Measurements from ENCODE around the gene PIP5K1B. TPM values are rescaled to one million over a fixed set of nuclear protein-coding genes. Genes with fewer than 3 reads are reported as not detected.

The PIP5K1B gene
- total RNA-seq, 1 experiment from 2014 or later: 2.5 TPM

GRCh38 chr9:68974901-68975300, 269.9 kb downstream of the PIP5K1B start:
- Histone ChIP-seq H2BK120ac (ENCODE audit: low read depth, low read length, poor library complexity, severe bottlenecking) (no peak overlapping the region), H2AFZ (ENCODE audit: low read length) (no peak overlapping the region), H2BK12ac (ENCODE audit: insufficient read length, low read depth, low read length) (no peak overlapping the region), H3K4me1 (ENCODE audit: insufficient read depth, low read length) (peaks cover 5% of the 10 kb centered on the region; the same call in 1 of the 2 replicates), H2BK5ac (ENCODE audit: insufficient read length, low read length) (no peak overlapping the region), H2BK20ac (ENCODE audit: low read depth, low read length, poor library complexity, severe bottlenecking) (no peak overlapping the region), H3K56ac (ENCODE audit: insufficient read length, low read depth, low read length) (no peak overlapping the region), H3K79me2 (ENCODE audit: insufficient read depth, low read length) (no peaks in the 10 kb centered on the region), H2AK5ac (ENCODE audit: insufficient read length, low read length) (no peak overlapping the region), H3K18ac (ENCODE audit: insufficient read length, low read depth, low read length) (no peak overlapping the region), H3K27ac (ENCODE audit: insufficient read length, low read depth, low read length) (no peak overlapping the region), H2BK15ac (ENCODE audit: low read depth, low read length) (no peak overlapping the region), H3K9ac (ENCODE audit: extremely low read depth, insufficient read length, low read length) (no peak overlapping the region), H3K23me2 (ENCODE audit: insufficient read length, low read depth, low read length, poor library complexity, severe bottlenecking) (no peaks in the 10 kb centered on the region), H4K20me1 (ENCODE audit: control insufficient read depth, insufficient read depth, insufficient read length) (no peaks in the 10 kb centered on the region), H3T11ph (ENCODE audit: low read length) (no peak overlapping the region), H3K14ac (ENCODE audit: insufficient read depth, low read length) (no peak overlapping the region), H3K9me3 (ENCODE audit: control insufficient read depth, low read depth, low read length) (no peaks in the 10 kb centered on the region), H3K27me3 (ENCODE audit: insufficient read depth, low read length) (no peaks in the 10 kb centered on the region), H3K4ac (ENCODE audit: low read depth, low read length) (no peak overlapping the region), H4K8ac (replicated peaks; ENCODE audit: insufficient read length, low read depth, low read length) (no peak overlapping the region), H3K4me2 (ENCODE audit: insufficient read depth, insufficient read length, low read length) (no peak overlapping the region), H3K23ac (ENCODE audit: insufficient read length, low read depth, low read length) (no peak overlapping the region), H3K79me1 (ENCODE audit: insufficient read depth, low read depth, low read length, poor library complexity, severe bottlenecking) (no peaks in the 10 kb centered on the region), H4K91ac (ENCODE audit: insufficient read length, low read depth, low read length) (no peak overlapping the region), H4K5ac (ENCODE audit: insufficient read length, low read depth, low read length) (no peak overlapping the region)
- H3K27me3 Mint-ChIP-seq (ENCODE audit: low read depth): no peaks in the 10 kb centered on the region; the same call in 1 of the 2 replicates
- no CpG with 5 or more reads among the region's 3 CpGs for WGBS (ENCODE audit: extremely low coverage, insufficient read length, low lambda C conversion rate)
- H3K27ac Mint-ChIP-seq: no peak overlapping the region
- H3K9me3 Mint-ChIP-seq: peaks cover 8 to 15% of the 10 kb centered on the region in 2 experiments
- peaks cover 6 to 8% of the 10 kb centered on the region in 2 experiments for H3K4me1 Mint-ChIP-seq
- DNase-seq: no peak
- peaks cover 12 to 15% (median 12%) of the 10 kb centered on the region in 3 experiments for H3K36me3 Mint-ChIP-seq (ENCODE audit: insufficient read depth in 1 of 3, low read depth in 3 of 3)
- no peak for TF ChIP-seq CTCF (conservative IDR thresholded peaks at IDR 0.05)
- H3K4me3 Mint-ChIP-seq: no peak overlapping the region
